ENCODE measurements around the gene PIGV.

- TF ChIP-seq CTCF (optimal IDR thresholded peaks at IDR 0.05 in 1 of 3, IDR thresholded peaks at IDR 0.05 in 1 of 3, conservative IDR thresholded peaks at IDR 0.05 in 1 of 3; ENCODE audit: extremely low read depth in 1 of 3, insufficient read depth in 2 of 3, low read length in 3 of 3) (no peak), EZH2 (IDR thresholded peaks at IDR 0.05; ENCODE audit: low read length) (no peak)
Measured at GRCh38 chr1:26786437-26787380, 1.0 kb upstream of the PIGV start.
